IMR-90 (cell line): ENCODE measurements around the gene PXYLP1. TPM values are rescaled to one million over a fixed set of nuclear protein-coding genes. Genes with fewer than 3 reads are reported as not detected.

Experiments used
- ATAC-seq: fragments of 200-7000 bp; cut with Tn5 transposase; 2 replicates; pipeline ENCODE4 v1.9.1; 2020; ENCODE audit warnings: low read depth, mild to moderate bottlenecking, moderate library complexity
- BruUV-seq: library from RNA; stranded (reverse); fragments of 400-500 nt; replicated peaks from 2 replicates; lab custom pipeline; 2021; lab: Mats Ljungman, UMichigan
- CTCF ChIA-PET: fragments of 300-600 bp; formaldehyde crosslinking; extraction: SDS; loops from one replicate; lab custom pipeline; 2021; ENCODE audit warnings: antibody characterized with exemption; lab: Yijun Ruan, JAX
- POLR2A ChIA-PET: fragments of 300-600 bp; sonication (Branson Sonifier 250); formaldehyde crosslinking; loops from one replicate; lab custom pipeline; 2022; ENCODE audit warnings: antibody characterized with exemption; ENCODE audit not compliant: unreplicated experiment; lab: Charles Lee
- DNase-seq: peaks from one replicate; pipeline ENCODE4 v3.0.0; 2013
- H2AFZ ChIP-seq: replicated peaks from 2 replicates; pipeline ENCODE3; 2013; ENCODE audit warnings: low read length, mild to moderate bottlenecking; ENCODE audit not compliant: poor library complexity
- H2AK5ac ChIP-seq: 2 replicates; pipeline ENCODE4 v1.6.1; 2013; ENCODE audit warnings: low read depth, low read length, inconsistent platforms
- H2AK9ac ChIP-seq: replicated peaks from 2 replicates; pipeline ENCODE3; 2013; ENCODE audit warnings: mild to moderate bottlenecking, low read depth, low read length, moderate library complexity; ENCODE audit not compliant: poor library complexity
- H2BK120ac ChIP-seq: 2 replicates; pipeline ENCODE4 v1.6.1; 2013; ENCODE audit warnings: low read depth, low read length, inconsistent platforms
- H2BK15ac ChIP-seq: 3 replicates; pipeline ENCODE4 v1.6.1; 2013; ENCODE audit warnings: low read depth, low read length, inconsistent platforms
- H2BK20ac ChIP-seq: 2 replicates; pipeline ENCODE4 v1.6.1; 2013; ENCODE audit warnings: low read depth, mild to moderate bottlenecking, inconsistent platforms, low read length, moderate library complexity
- H2BK5ac ChIP-seq: 2 replicates; pipeline ENCODE4 v1.6.1; 2013; ENCODE audit warnings: mild to moderate bottlenecking, low read depth, low read length, inconsistent platforms; ENCODE audit not compliant: poor library complexity, severe bottlenecking
- H3K14ac ChIP-seq: replicated peaks from 2 replicates; pipeline ENCODE4 v1.6.1; 2013; ENCODE audit warnings: low read depth, low read length, inconsistent platforms
- H3K18ac ChIP-seq: 2 replicates; pipeline ENCODE4 v1.6.1; 2013; ENCODE audit warnings: low read depth, low read length, control low read depth
- H3K23ac ChIP-seq: 2 replicates; pipeline ENCODE4 v1.6.1; 2013; ENCODE audit warnings: low read depth, low read length, inconsistent platforms
- H3K27ac ChIP-seq: 2 replicates; pipeline ENCODE4 v1.5.1; 2013; ENCODE audit warnings: mild to moderate bottlenecking, control low read depth, low read length; ENCODE audit not compliant: insufficient read depth
- H3K27me3 ChIP-seq: 2 replicates; pipeline ENCODE4 v1.6.1; 2013; ENCODE audit warnings: low read length; ENCODE audit not compliant: control insufficient read depth, insufficient read depth
- H3K36me3 ChIP-seq: 2 replicates; pipeline ENCODE4 v1.6.1; 2013; ENCODE audit warnings: low read length, mixed read lengths; ENCODE audit not compliant: control insufficient read depth, insufficient read depth
- H3K4ac ChIP-seq: 2 replicates; pipeline ENCODE4 v1.6.1; 2013; ENCODE audit warnings: low read depth, low read length, inconsistent platforms
- H3K4me1 ChIP-seq: 2 replicates; pipeline ENCODE4 v1.6.1; 2013; ENCODE audit warnings: low read length, mixed read lengths; ENCODE audit not compliant: control insufficient read depth, insufficient read depth
- H3K4me2 ChIP-seq: 2 replicates; pipeline ENCODE4 v1.6.1; 2013; ENCODE audit warnings: low read depth, mild to moderate bottlenecking, control low read depth, low read length, moderate library complexity
- H3K4me3 ChIP-seq: 2 replicates; pipeline ENCODE4 v1.5.1; 2013; ENCODE audit warnings: low read depth, mild to moderate bottlenecking, control low read depth, low read length, moderate library complexity; ENCODE audit not compliant: insufficient read depth
- H3K56ac ChIP-seq: 2 replicates; pipeline ENCODE4 v1.6.1; 2013; ENCODE audit warnings: low read length, inconsistent platforms; ENCODE audit not compliant: insufficient read depth; ENCODE audit errors: extremely low read depth
- H3K79me1 ChIP-seq, 2 experiments: 2 replicates each; pipeline ENCODE4 v1.6.1; 2013; ENCODE audit warnings: low read length in 2 of 2, inconsistent platforms in 1 of 2, low read depth in 1 of 2
- H3K9ac ChIP-seq: 2 replicates; pipeline ENCODE4 v1.6.1; 2013; ENCODE audit warnings: low read depth, low read length, control low read depth
- H3K9me1 ChIP-seq: 2 replicates; pipeline ENCODE4 v1.6.1; 2013; ENCODE audit warnings: low read length, inconsistent platforms; ENCODE audit not compliant: insufficient read depth
- H3K9me3 ChIP-seq: 2 replicates; pipeline ENCODE4 v1.6.1; 2013; ENCODE audit warnings: low read length; ENCODE audit not compliant: control insufficient read depth, insufficient read depth
- H4K20me1 ChIP-seq: 2 replicates; pipeline ENCODE4 v1.6.1; 2013; ENCODE audit warnings: low read length, inconsistent platforms; ENCODE audit not compliant: insufficient read depth
- H4K5ac ChIP-seq: 2 replicates; pipeline ENCODE4 v1.6.1; 2013; ENCODE audit warnings: mild to moderate bottlenecking, low read depth, low read length, control low read depth
- H4K8ac ChIP-seq, 2 experiments: 2 replicates each; pipeline ENCODE4 v1.6.1; 2013; ENCODE audit warnings: low read depth in 2 of 2, low read length in 2 of 2, control low read depth in 1 of 2, inconsistent platforms in 1 of 2
- H4K91ac ChIP-seq: 2 replicates; pipeline ENCODE4 v1.6.1; 2013; ENCODE audit warnings: low read depth, low read length, inconsistent platforms; ENCODE audit not compliant: insufficient read depth
- BHLHE40 ChIP-seq: fragments of 150-350 bp; IDR thresholded peaks from 2 replicates; pipeline ENCODE4 v1.6.1; 2016; ENCODE audit warnings: mild to moderate bottlenecking, low read depth, low read length
- CEBPB ChIP-seq: IDR thresholded peaks from 2 replicates; pipeline ENCODE4 v1.6.1; 2012; ENCODE audit warnings: low read depth, low read length, improper control_type of control experiment
- CHD1 ChIP-seq: IDR thresholded peaks from 2 replicates; pipeline ENCODE4 v1.6.1; 2012; ENCODE audit warnings: low read depth, low read length, improper control_type of control experiment
- MAFK ChIP-seq: IDR thresholded peaks from 2 replicates; pipeline ENCODE4 v1.6.1; 2012; ENCODE audit warnings: low read depth, low read length, improper control_type of control experiment
- MXI1 ChIP-seq: IDR thresholded peaks from 2 replicates; pipeline ENCODE4 v1.6.1; 2012; ENCODE audit warnings: low read depth, mild to moderate bottlenecking, low read length, moderate library complexity, borderline replicate concordance
- WGBS, 2 experiments: methylation state at CpG; one replicate each; pipeline versions ENCODE4 v1.1.5 to v1.1.7; 2013; ENCODE audit warnings: missing lambda C conversion rate in 2 of 2; ENCODE audit not compliant: insufficient read length in 1 of 2; ENCODE audit errors: extremely low coverage in 2 of 2; 5-methylcytosine and 5-hydroxymethylcytosine counted together
- dilution Hi-C: fragments of 300-500 bp; cut with HindIII; formaldehyde crosslinking; loops from one replicate; pipeline ENCODE4 v1.14.3; 2018; ENCODE audit warnings: low sequenced_read_pairs; ENCODE audit not compliant: unreplicated experiment
- in situ Hi-C: fragments of 300-500 bp; cut with MboI; formaldehyde crosslinking; loops from 3 replicates; pipeline ENCODE4 v1.14.3; 2019; ENCODE audit warnings: low sequenced_read_pairs, inconsistent platforms, mixed read lengths
- intact Hi-C: fragments of 100-400 bp; cut with micrococcal nuclease; formaldehyde crosslinking; loops from 2 replicates; pipeline ENCODE4 v1.10.0; 2022
- polyA plus RNA-seq, 3 experiments: library from polyadenylated mRNA; depleted of rRNA; stranded (reverse); fragments of >200 nt; gene quantifications; 2 replicates each; pipeline ENCODE4 v1.2.3, GENCODE V29; 2012; ENCODE audit warnings: low replicate concordance in 1 of 3
- total RNA-seq: library from RNA; depleted of rRNA; stranded (reverse); fragments of >200 nt; gene quantifications from 2 replicates; pipeline ENCODE4 v1.2.3, GENCODE V29; 2012
- TF ChIP-seq, protein P1 (sequence below): fragments of 150-350 bp; IDR thresholded peaks from 2 replicates; pipeline ENCODE4 v1.6.1; 2017; ENCODE audit warnings: mild to moderate bottlenecking, antibody characterized with exemption, low read length, low read depth
- TF ChIP-seq, protein P2 (sequence below): fragments of 150-350 bp; IDR thresholded peaks from 2 replicates; pipeline ENCODE4 v1.6.1; 2016; ENCODE audit warnings: low read depth, mild to moderate bottlenecking, low read length, moderate library complexity, borderline replicate concordance
- TF ChIP-seq, protein P3 (sequence below): conservative IDR thresholded peaks from 2 replicates; pipeline ENCODE4 v1.5.1; 2012; ENCODE audit warnings: mild to moderate bottlenecking, low read depth, low read length, improper control_type of control experiment

PXYLP1 gene
- total and polyA plus RNA-seq, 2 of the 4 experiments (the other 2 are of a cell fraction), result 11.7 to 15.6 TPM

DNA sequence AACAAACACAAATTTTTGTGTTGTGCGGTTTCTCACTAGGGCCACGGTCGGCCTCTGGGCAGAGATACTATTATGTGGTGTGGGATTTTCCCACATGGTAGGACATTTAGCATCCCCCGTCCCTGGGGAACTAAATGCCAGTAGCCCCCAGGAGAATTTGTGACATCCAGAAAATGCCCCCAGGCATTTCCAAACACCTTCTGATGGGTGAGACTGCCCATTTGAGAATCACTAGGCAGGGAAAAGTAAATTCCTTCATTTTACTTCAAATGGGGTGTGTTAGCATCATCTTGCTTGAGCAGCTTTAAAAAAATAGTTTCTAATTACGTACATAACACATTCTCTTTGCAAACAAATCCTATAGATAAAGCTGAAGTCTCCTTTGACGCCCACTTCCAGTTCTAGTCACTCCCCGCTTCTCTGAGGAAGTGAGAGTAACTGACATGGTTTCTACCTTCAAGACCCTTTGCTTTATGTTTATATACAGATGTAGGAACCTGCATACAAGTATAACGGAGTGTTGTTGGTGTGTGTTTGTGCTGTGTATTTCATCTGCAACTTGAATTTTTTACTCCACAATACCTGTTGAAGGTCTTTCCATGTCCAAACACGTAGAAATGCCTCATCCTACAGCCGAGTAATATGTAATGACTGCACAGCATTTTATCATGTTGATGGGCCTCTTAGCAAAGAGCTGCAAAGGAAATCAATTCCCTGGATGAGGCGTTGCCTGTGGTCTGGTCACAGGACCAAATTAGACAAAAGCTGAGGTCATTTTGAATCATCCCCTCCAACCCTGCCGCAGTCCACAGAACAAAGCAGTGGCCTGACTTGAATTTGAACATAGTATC lies 105.3 kb downstream of the PXYLP1 start (continued):
- TF ChIP-seq, protein P1, sequence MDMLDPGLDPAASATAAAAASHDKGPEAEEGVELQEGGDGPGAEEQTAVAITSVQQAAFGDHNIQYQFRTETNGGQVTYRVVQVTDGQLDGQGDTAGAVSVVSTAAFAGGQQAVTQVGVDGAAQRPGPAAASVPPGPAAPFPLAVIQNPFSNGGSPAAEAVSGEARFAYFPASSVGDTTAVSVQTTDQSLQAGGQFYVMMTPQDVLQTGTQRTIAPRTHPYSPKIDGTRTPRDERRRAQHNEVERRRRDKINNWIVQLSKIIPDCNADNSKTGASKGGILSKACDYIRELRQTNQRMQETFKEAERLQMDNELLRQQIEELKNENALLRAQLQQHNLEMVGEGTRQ, result peak; percentile 23; the same call in 1 of the 2 replicates

DNA sequence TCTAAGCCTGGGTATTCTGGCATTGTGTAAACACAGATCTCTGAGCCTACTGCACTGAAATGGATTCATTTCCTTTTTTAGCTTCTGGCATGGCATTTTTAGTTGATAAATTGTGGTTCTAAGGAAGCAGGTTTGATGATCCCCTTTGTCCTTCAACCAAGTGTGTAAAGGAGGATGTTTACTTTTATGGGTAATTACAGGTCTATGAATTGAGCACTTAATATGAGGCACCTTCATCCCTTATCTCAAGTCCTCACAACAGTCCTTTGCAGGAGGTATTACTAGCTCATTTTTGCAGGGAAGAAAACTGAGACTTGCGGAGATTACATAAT lies 105.9 kb downstream of the PXYLP1 start:
- H3K79me1 ChIP-seq, result peaks cover 0 to 21% of the 10 kb centered on the region in 2 experiments; a peak in 3 of 4 replicates
- H3K56ac ChIP-seq, result peak overlapping the region; percentile 17; the same call in 1 of the 2 replicates
- in situ Hi-C loops (loop anchor here (25.0 kb wide), 1 partner anchor 550 kb away; the partner anchor contains the start of gene ATP1B3), intact Hi-C loops (no loop called here), dilution Hi-C loops (no loop called here)
- ChIA-PET POLR2A (interaction anchor here (0.8 kb wide), 1 partner anchor 29 kb away, joined by 3 read pairs; no protein-coding TSS in a partner anchor), CTCF (interaction anchor here (1.0 to 1.2 kb wide), 2 partner anchors 23 to 94 kb away, joined by 3 read pairs; no protein-coding TSS in a partner anchor)
- H3K9me1 ChIP-seq, result peaks cover 25% of the 10 kb centered on the region
- no peaks in the 10 kb centered on the region for H4K20me1 ChIP-seq
- no peak for ATAC-seq
- peaks cover 28% of the 10 kb centered on the region for H3K4me1 ChIP-seq
- no peak overlapping the region for H2AK5ac ChIP-seq
- no peaks in the 10 kb centered on the region; the same call in 1 of the 2 replicates for H3K9me3 ChIP-seq
- H3K14ac ChIP-seq, result peak overlapping the region; percentile 4; the same call in 1 of the 2 replicates
- WGBS, 2 experiments, result no CpG with 5 or more reads among the region's 1 CpG
- H3K27me3 ChIP-seq, result no peaks in the 10 kb centered on the region
- H4K91ac ChIP-seq, result peak overlapping the region; percentile 56
- peak overlapping the region; percentile 73; the same call in 1 of the 2 replicates for H3K4ac ChIP-seq
- BruUV-seq, result no TSS peak
- no peak overlapping the region for H3K23ac ChIP-seq
- H2BK120ac ChIP-seq, result peak overlapping the region; percentile 87
- peak overlapping the region; percentile 91 for H2BK20ac ChIP-seq
- H2AK9ac ChIP-seq, result no peak overlapping the region
- 0 out of 3 replicates have a peak overlapping the region, but pooled peaks have one; percentile 76 for H2BK15ac ChIP-seq
- no peak overlapping the region for H3K27ac ChIP-seq
- DNase-seq, result no peak
- H3K4me2 ChIP-seq, result no peak overlapping the region; the same call in 1 of the 2 replicates
- peak overlapping the region; percentile 60 to 80 for H4K8ac ChIP-seq
- no peak overlapping the region for H2AFZ ChIP-seq
- H3K36me3 ChIP-seq, result no peaks in the 10 kb centered on the region
- H3K9ac ChIP-seq, result no peak overlapping the region; the same call in 1 of the 2 replicates
- no peak overlapping the region for H3K4me3 ChIP-seq
- peak overlapping the region; percentile 73 for H2BK5ac ChIP-seq
- H4K5ac ChIP-seq, result peak overlapping the region; percentile 93; the same call in 1 of the 2 replicates
- H3K18ac ChIP-seq, result peak overlapping the region; percentile 88; the same call in 1 of the 2 replicates
- TF ChIP-seq CEBPB (no peak), MXI1 (no peak), CHD1 (no peak), MAFK (no peak), BHLHE40 (no peak)
- TF ChIP-seq, protein P2, sequence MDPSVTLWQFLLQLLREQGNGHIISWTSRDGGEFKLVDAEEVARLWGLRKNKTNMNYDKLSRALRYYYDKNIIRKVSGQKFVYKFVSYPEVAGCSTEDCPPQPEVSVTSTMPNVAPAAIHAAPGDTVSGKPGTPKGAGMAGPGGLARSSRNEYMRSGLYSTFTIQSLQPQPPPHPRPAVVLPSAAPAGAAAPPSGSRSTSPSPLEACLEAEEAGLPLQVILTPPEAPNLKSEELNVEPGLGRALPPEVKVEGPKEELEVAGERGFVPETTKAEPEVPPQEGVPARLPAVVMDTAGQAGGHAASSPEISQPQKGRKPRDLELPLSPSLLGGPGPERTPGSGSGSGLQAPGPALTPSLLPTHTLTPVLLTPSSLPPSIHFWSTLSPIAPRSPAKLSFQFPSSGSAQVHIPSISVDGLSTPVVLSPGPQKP, result no peak
- TF ChIP-seq, protein P3, sequence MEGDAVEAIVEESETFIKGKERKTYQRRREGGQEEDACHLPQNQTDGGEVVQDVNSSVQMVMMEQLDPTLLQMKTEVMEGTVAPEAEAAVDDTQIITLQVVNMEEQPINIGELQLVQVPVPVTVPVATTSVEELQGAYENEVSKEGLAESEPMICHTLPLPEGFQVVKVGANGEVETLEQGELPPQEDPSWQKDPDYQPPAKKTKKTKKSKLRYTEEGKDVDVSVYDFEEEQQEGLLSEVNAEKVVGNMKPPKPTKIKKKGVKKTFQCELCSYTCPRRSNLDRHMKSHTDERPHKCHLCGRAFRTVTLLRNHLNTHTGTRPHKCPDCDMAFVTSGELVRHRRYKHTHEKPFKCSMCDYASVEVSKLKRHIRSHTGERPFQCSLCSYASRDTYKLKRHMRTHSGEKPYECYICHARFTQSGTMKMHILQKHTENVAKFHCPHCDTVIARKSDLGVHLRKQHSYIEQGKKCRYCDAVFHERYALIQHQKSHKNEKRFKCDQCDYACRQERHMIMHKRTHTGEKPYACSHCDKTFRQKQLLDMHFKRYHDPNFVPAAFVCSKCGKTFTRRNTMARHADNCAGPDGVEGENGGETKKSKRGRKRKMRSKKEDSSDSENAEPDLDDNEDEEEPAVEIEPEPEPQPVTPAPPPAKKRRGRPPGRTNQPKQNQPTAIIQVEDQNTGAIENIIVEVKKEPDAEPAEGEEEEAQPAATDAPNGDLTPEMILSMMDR, result no peak
- TF ChIP-seq, protein P1, result no peak
